GM12875 (cell line): ENCODE measurements around the gene HIF1A.
A peak's percentile ranks its signal among the peaks of the same experiment; 100 is the strongest.

ENCODE experiments used
- H3K4me3 ChIP-seq: one replicate; pipeline ENCODE4 v1.5.1; 2011; ENCODE audit warnings: low read depth, low read length, control low read depth
- CTCF ChIP-seq: IDR thresholded peaks from 2 replicates; pipeline ENCODE4 v1.5.1; 2011; ENCODE audit warnings: low read depth, mild to moderate bottlenecking, control low read depth, inconsistent platforms, low read length, moderate library complexity, borderline replicate concordance; ENCODE audit not compliant: insufficient read depth

The HIF1A gene

GRCh38 chr14:61694830-61695694 is at the start of gene HIF1A:
TSS of gene HIF1A (plus strand) at chr14:61695513. CDS start at chr14:61695805, 292 bp downstream.
- H3K4me3 ChIP-seq = peak within 1 kb of the TSS; percentile 94
- TF ChIP-seq CTCF = 0 out of 2 replicates have a peak, but pooled peaks have one; percentile 1

- no peak overlapping the region for H3K4me3 ChIP-seq
- TF ChIP-seq CTCF = no peak
Measured at GRCh38 chr14:61646366-61647116, 48.8 kb upstream of the HIF1A start.

GRCh38 chr14:61647704-61648103 is 47.6 kb upstream of the HIF1A start:
- H3K4me3 ChIP-seq = no peak overlapping the region
- TF ChIP-seq CTCF = no peak

GRCh38 chr14:61648377-61648776 is 46.9 kb upstream of the HIF1A start:
- no peak for TF ChIP-seq CTCF

GRCh38 chr14:61649283-61649682 is 46.0 kb upstream of the HIF1A start:
- H3K4me3 ChIP-seq = no peak overlapping the region
- no peak for TF ChIP-seq CTCF

More at GRCh38 chr14:61648377-61648776, 46.9 kb upstream of the HIF1A start:
- no peak overlapping the region for H3K4me3 ChIP-seq

- TF ChIP-seq CTCF = no peak
Measured at GRCh38 chr14:61651355-61651754, 44.0 kb upstream of the HIF1A start.

More at GRCh38 chr14:61651355-61651754, 44.0 kb upstream of the HIF1A start:
- H3K4me3 ChIP-seq = no peak overlapping the region
